OCI-LY1 (cell line): Measurements from ENCODE around the gene SERPINA9.

Experiments used
- CTCF ChIP-seq: fragments of 200-600 bp; sonication (generic), shearing (Covaris generic); IDR thresholded peaks from 2 replicates; pipeline ENCODE4 v1.5.1; 2017; ENCODE audit warnings: mild to moderate bottlenecking, antibody characterized with exemption, low read length, moderate library complexity, mixed read lengths
- EZH2 ChIP-seq: fragments of 200-600 bp; sonication (generic), shearing (Covaris generic); IDR thresholded peaks from 2 replicates; pipeline ENCODE4 v1.8.0; 2017; ENCODE audit warnings: borderline replicate concordance, mixed run types, mild to moderate bottlenecking, antibody characterized with exemption, low read length, moderate library complexity, mixed read lengths

- TF ChIP-seq CTCF (no peak), EZH2 (no peak)
These were observed 14.3 kb downstream of the SERPINA9 start for GRCh38 chr14:94461526-94462218.
